Mucosa of rectum (tissue), 2 donors: ENCODE measurements around the gene CTSV.
"Not testable (repeated sequence)": the region's sequence is repeated elsewhere in the genome, so short reads cannot be mapped to it uniquely, and the experiment has no call there.

Experiments
- H3K27ac ChIP-seq, 2 donors: one replicate each; pipeline ENCODE4 v1.7.0; 2013; ENCODE audit warnings: inconsistent platforms in 2 of 2, low read depth in 2 of 2, low read length in 2 of 2
- H3K27me3 ChIP-seq, 2 donors: one replicate each; pipeline ENCODE4 v1.7.0; 2013; ENCODE audit warnings: low read length in 2 of 2; ENCODE audit not compliant: control insufficient read depth in 2 of 2, insufficient read depth in 2 of 2
- H3K36me3 ChIP-seq, 2 donors: one replicate each; pipeline ENCODE4 v1.7.0; 2013; ENCODE audit warnings: low read length in 2 of 2; ENCODE audit not compliant: control insufficient read depth in 2 of 2, insufficient read depth in 2 of 2
- H3K4me1 ChIP-seq, 2 donors: one replicate each; pipeline ENCODE4 v1.7.0; 2013; ENCODE audit warnings: low read length in 2 of 2, mild to moderate bottlenecking in 1 of 2; ENCODE audit not compliant: control insufficient read depth in 2 of 2, insufficient read depth in 2 of 2
- H3K4me3 ChIP-seq, 2 donors: one replicate each; pipeline ENCODE4 v1.7.0; 2013; ENCODE audit warnings: low read length in 2 of 2
- H3K9ac ChIP-seq, 2 donors: one replicate each; pipeline ENCODE4 v1.7.0; 2013; ENCODE audit warnings: low read length in 2 of 2, low read depth in 1 of 2, mild to moderate bottlenecking in 1 of 2
- H3K9me3 ChIP-seq, 2 donors: one replicate each; pipeline ENCODE4 v1.7.0; 2013; ENCODE audit warnings: low read length in 2 of 2; ENCODE audit not compliant: control insufficient read depth in 2 of 2
- donor health status: healthy.
- donor health status: Normal muscosa, but diverticular disease.

Gene CTSV

GRCh38 chr9:97038611-97039513 is at the start of gene CTSV:
TSS of gene CTSV (minus strand) at chr9:97039142. CDS start at chr9:97038043, 1,099 bp downstream.
- Histone ChIP-seq H3K27ac (no peak within 1 kb of the TSS), H3K36me3 (no peaks in the 10 kb centered on the region), H3K9me3 (no peaks in the 10 kb centered on the region), H3K27me3 (peaks cover 0 to 11% of the 10 kb centered on the region in 2 donors), H3K4me3 (peak within 1 kb of the TSS; percentile 65 to 76), H3K4me1 (peaks cover 6 to 8% of the 10 kb centered on the region in 2 donors), H3K9ac (peak within 1 kb of the TSS; percentile 54 to 78)

- H3K9me3 ChIP-seq, H3K27me3 ChIP-seq, H3K4me3 ChIP-seq, H3K9ac ChIP-seq, H3K4me1 ChIP-seq, H3K27ac ChIP-seq, H3K36me3 ChIP-seq: not testable (repeated sequence)
Measured at GRCh38 chr9:97087668-97088215, 48.8 kb upstream of the CTSV start.

GRCh38 chr9:97084562-97084991 is 45.6 kb upstream of the CTSV start:
- not testable (repeated sequence) for H3K9me3 ChIP-seq, H3K4me1 ChIP-seq, H3K36me3 ChIP-seq, H3K27me3 ChIP-seq, H3K27ac ChIP-seq, H3K4me3 ChIP-seq, H3K9ac ChIP-seq

GRCh38 chr9:97078362-97078761 is 39.4 kb upstream of the CTSV start:
- H3K27me3 ChIP-seq = peaks cover 3% of the 10 kb centered on the region in 2 donors
- H3K9ac ChIP-seq = no peak overlapping the region
- H3K27ac ChIP-seq = no peak overlapping the region
- H3K36me3 ChIP-seq = no peaks in the 10 kb centered on the region
- H3K9me3 ChIP-seq = no peaks in the 10 kb centered on the region
- H3K4me1 ChIP-seq = no peaks in the 10 kb centered on the region
- no peak overlapping the region for H3K4me3 ChIP-seq

- peaks cover 3% of the 10 kb centered on the region in 2 donors for H3K27me3 ChIP-seq
- H3K9me3 ChIP-seq = no peaks in the 10 kb centered on the region
- no peaks in the 10 kb centered on the region for H3K36me3 ChIP-seq
- no peak overlapping the region for H3K9ac ChIP-seq
- no peak overlapping the region for H3K27ac ChIP-seq
- no peak overlapping the region for H3K4me3 ChIP-seq
- no peaks in the 10 kb centered on the region for H3K4me1 ChIP-seq
Measured at GRCh38 chr9:97077452-97078295, 38.7 kb upstream of the CTSV start.

- not testable (repeated sequence) for H3K4me3 ChIP-seq, H3K9ac ChIP-seq, H3K4me1 ChIP-seq, H3K27ac ChIP-seq, H3K36me3 ChIP-seq, H3K27me3 ChIP-seq, H3K9me3 ChIP-seq
Measured at GRCh38 chr9:97076731-97077451, 37.9 kb upstream of the CTSV start.

GRCh38 chr9:97076238-97076637 is 37.3 kb upstream of the CTSV start:
- H3K4me3 ChIP-seq = no peak overlapping the region
- H3K27ac ChIP-seq = no peak overlapping the region
- no peaks in the 10 kb centered on the region for H3K4me1 ChIP-seq
- no peak overlapping the region for H3K9ac ChIP-seq
- H3K27me3 ChIP-seq = peaks cover 3 to 6% of the 10 kb centered on the region in 2 donors
- no peaks in the 10 kb centered on the region for H3K9me3 ChIP-seq
- no peaks in the 10 kb centered on the region for H3K36me3 ChIP-seq

GRCh38 chr9:97075289-97075985 is 36.5 kb upstream of the CTSV start:
- Histone ChIP-seq H3K4me3 (no peak overlapping the region), H3K4me1 (no peaks in the 10 kb centered on the region), H3K27me3 (peaks cover 3 to 6% of the 10 kb centered on the region in 2 donors), H3K9me3 (no peaks in the 10 kb centered on the region), H3K36me3 (no peaks in the 10 kb centered on the region), H3K9ac (no peak overlapping the region), H3K27ac (no peak overlapping the region)

- Histone ChIP-seq H3K27ac (no peak overlapping the region), H3K27me3 (peaks cover 3 to 6% of the 10 kb centered on the region in 2 donors), H3K4me1 (no peaks in the 10 kb centered on the region), H3K4me3 (no peak overlapping the region), H3K9me3 (no peaks in the 10 kb centered on the region), H3K36me3 (no peaks in the 10 kb centered on the region), H3K9ac (no peak overlapping the region)
Measured at GRCh38 chr9:97073506-97073905, 34.6 kb upstream of the CTSV start.
